Lung microvascular endothelial cell (primary cell): ENCODE measurements around the gene TECRL. TPM values are rescaled to one million over a fixed set of nuclear protein-coding genes. Genes with fewer than 3 reads are reported as not detected.
A peak's percentile ranks its signal among the peaks of the same experiment; 100 is the strongest.

Source experiments
- DNase-seq, 2 donors: peaks; one replicate each; pipeline versions ENCODE4 v3.0.0 to v3.0.0-alpha.2; 2010; ENCODE audit warnings: low read depth in 2 of 2
- total RNA-seq: library from RNA; depleted of rRNA; stranded (reverse); fragments of >200 nt; gene quantifications from 2 replicates; pipeline ENCODE4 v1.2.1, GENCODE V29; 2014

Gene TECRL
- total RNA-seq, 1 donor from 2014 or later, result not detected

DNA sequence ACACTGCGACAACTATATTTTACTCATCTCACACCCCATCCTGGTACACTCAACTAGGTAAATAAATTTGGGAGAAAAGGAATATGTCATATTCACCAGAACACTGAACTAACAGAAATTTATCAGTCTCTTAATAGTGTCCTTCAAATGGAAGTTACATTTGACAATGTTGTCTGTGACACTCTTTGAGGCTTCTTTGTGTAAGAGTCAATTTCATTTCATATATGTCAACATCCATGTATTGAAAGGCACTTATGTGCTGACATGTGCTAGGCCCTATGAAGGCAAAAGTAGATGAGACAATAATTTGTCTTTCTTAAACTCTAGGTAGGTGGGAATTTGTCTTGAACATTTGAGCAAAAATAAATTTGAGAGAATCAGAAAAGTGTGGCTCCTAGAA lies 82.0 kb downstream of the TECRL start:
- no peak for DNase-seq

DNA sequence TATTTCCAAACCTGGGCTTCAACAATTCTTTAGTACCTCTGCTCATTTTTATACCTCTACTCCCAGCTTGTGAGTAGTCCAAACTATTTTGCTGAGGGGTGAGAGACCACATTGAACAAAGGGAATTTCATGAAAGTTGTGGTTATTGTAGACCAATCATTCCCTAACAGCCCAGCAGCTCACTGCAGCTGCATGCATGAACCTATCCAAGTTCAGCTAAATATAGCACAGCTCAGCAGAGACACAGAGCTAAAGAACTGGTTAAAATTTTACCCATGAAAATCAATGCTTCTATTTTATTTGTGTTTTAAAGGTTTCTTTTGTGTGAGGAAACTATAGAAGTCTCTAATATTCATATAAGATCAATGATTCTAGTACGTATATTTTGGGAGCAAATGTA lies 82.7 kb downstream of the TECRL start:
- no peak for DNase-seq

DNA sequence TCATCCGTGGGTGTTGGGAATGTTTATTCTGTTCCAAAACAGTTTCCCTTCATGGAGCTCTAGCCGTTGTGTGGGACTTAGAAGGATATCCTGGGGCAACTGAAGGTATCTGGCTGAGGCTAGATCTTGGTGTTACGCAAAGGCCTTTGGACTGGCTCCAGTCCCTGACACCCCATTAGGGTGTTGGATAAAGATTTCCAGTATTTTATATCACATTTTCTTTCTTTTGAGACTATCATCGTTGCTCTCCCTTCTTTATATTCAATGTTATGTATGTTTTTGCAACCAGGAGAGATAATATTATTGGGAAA lies 103.0 kb downstream of the TECRL start:
- no peak for DNase-seq

DNA sequence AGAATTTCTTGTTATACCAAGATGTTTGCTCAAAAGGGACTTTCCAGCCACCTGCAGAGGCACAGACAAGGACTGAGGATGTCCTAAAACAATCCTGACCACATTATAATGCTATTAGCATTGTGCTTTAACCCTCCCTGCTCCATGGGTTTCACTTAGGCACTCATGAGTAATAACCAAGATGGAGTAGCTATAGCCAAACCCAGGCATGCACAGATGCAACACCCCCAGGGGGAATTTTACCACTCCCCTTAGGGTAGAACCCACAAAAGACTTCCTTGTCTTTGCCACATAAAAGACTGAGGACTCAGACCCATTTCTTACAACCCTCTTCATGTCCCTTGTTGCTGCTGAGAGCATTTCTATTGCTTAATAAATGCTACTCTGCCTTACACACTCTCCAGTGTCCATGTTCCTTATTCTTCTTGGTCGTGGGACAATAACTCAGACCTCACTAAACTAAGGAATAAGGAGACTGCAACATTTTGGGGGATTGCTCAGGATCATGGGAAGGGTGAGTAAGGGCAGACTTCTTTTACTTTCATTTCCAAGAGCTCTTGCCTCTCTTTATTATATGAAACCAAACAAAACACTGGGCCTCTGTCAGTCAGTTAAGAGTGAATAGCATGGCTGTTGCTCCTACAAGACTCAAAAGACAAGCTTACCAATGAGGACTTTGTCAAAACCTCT lies 103.5 kb downstream of the TECRL start:
- DNase-seq, result no peak

DNA sequence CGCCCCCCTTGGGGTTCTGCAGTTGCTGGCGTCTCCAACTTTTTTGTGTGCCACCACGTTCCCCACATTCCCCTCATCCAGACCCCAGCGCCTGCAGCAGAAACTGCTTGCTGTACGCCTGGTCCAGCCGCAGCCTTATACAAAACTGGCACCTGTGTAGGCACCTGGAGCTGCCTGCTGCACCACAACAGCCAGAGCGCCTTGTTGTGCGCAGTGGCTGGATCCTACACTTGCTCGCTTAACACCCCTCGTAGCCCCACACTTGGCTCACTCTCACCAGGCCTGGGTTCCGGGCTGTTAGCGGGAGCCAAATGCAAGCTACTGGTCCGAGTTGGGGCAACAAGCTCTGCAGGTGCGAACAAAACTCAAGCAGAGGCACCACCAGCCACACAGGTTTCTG lies 136.8 kb downstream of the TECRL start:
- DNase-seq, result no peak

DNA sequence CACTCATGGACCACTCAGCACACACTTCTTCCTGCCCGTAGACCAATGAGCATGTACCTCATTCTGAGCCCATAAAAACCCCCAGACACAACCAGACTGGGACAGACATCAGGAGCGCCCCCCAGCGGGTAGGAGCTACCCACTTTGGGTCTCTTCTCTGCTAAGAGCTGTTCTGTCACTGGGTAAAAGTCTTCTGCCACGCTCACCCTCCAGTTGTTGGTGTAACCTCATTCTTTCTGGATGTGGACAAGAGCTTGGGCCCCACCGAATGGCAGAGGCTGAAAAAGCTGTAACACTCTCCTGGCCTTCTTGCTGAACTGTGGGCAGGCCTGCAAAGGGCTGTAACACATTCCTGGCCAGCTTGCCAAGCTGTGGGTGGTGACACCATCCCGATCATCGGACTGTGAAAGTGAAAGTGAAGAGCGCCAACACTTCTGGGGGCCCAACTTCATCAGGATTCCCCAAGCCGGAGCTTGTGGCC lies 137.6 kb downstream of the TECRL start:
- no peak for DNase-seq

DNA sequence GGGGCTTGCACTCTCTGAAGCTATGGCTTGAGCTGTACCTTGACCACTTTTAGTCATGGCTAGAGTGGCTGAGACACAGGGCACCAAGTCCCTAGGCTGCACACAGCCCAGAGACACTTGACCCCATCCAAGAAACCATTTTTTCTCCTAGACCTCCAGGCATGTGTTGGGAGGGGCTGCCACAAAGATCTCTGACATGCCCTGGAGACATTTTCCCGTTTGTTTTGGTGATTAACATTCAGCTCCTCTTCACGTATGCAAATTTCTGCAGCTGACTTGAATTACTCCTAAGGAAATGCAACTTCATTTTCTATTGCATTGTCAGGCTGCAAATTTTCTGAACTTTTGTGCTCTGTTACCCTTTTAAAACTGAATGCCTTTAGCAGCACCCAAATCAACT lies 142.6 kb downstream of the TECRL start:
- DNase-seq, result no peak

DNA sequence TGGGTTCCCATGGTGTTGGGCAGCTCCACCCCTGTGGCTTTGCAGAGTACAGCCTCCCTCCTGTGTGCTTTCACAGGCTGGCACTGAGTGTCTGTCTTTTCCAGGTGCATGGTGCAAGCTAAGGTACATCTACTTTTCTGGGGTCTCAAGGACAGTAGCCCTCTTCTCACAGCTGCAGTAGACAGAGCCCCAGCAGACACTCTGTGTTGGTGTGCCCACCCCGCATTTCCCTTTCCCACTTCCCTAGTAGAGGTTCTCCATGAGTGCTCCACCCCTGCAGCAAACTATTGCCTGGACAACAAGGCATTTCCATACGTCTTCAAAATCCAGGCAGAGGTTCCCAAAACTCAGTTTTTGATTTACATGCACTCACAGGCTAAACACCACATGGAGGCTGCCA lies 143.0 kb downstream of the TECRL start:
- DNase-seq, result no peak

DNA sequence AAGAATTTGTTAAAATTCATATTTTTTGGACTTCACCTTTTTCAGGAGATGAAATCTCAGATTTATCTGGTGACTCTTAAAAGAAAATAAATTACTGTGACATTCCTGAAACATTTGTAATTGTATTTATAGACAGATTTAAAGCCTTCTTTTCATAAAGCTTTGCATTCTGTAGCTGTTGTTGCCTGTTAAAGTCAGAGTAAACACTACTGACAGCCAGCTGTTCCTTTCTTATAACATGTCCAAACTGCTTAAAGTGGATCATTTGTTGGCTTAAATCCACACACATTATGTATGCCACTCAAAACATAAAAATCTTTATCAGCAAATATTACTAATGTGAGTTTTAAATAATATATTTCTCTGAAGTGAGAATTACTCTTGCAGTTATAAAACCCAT lies 157.5 kb downstream of the TECRL start:
- DNase-seq, result no peak

DNA sequence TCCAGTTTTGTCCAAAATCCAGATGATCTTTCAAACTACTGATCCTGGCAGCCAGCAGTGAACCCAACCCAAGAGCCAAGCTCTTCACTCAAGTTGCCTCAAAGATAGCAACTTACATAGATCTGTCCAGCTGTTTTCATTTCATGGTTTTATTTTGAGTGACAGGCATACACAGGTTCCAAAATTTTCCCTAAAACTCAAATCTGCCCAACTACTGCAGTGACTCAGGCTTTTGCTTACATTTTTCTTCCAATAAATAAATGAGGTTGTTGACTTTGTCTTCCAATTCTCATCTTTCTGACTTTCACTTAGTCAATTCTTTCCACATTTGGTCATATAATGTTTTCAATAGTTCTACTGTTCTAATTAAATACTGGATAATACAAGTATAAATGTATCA lies 158.8 kb downstream of the TECRL start:
- DNase-seq, result no peak

DNA sequence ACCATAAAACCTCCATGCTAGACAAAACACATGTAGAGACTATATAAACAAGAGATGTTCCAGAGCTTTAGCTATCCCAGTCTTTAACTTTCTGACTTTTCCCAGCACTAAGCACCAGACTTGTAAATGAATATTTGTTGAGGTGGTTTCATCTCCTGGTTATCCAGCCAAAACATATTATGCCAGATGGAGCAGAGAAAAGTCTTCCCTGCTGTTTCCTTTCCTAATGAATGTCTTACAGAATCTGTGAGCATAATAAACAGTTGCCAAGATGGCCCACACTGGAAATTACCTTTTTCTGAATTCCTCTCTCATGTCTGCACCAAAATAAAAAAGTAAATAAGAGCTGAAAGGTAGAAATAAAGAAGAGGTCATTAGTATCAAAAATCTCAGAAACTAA lies 159.2 kb downstream of the TECRL start:
- DNase-seq, result no peak

DNA sequence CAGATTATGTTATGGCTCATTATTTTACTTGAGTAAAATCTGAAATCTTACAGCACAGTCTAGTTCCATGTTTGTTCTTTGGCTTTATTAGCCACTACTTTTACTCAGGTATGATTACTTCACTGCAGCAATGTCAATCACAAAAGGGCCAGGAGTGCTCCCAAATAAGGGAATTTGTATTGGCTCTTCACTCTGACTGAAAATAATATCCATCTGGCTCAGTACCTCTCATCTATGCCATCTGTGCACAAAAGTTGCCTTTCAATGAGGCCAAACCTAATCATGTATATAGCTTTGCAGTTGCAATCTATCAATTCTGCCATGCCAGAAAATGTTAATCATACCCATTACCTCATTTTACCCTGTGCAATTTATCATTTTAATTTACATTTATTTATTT lies 161.1 kb downstream of the TECRL start:
- no peak for DNase-seq

DNA sequence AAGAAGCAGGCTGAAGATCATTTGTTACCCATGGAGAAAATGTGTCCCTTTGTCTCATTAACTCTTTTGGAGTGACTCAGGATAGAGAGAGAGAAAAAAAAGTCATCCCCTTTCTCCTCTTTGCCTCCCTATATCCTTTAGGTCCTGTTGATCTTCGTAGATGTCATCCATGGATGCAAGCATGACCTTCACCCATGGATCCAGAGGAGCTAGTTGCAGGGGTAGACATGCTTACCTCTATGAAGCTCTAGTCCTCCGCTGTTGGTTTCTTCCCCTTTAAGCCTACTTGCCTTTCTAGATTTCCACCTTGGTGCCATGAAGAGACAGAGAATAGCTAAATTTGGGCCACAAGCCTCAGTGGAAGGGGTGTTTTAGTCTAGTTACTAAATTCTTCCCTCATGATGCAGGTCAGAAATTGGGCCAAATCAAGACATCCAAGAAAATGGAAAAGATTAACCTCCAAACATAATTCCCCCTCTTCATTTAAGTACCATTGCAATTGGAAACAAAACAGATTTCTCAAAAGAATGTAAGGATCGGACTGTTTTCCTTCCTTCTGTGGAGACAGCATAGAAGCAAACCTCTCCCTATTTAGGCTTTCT lies 178.4 kb downstream of the TECRL start:
- peak; percentile 19 to 31 for DNase-seq
